T follicular helper cell (primary cell): Measurements from ENCODE around the gene TNIP3.

Source experiments
- DNase-seq: peaks from one replicate; pipeline ENCODE4 v3.0.0-alpha.2; 2020; ENCODE audit warnings: low read depth

TNIP3 gene

DNA sequence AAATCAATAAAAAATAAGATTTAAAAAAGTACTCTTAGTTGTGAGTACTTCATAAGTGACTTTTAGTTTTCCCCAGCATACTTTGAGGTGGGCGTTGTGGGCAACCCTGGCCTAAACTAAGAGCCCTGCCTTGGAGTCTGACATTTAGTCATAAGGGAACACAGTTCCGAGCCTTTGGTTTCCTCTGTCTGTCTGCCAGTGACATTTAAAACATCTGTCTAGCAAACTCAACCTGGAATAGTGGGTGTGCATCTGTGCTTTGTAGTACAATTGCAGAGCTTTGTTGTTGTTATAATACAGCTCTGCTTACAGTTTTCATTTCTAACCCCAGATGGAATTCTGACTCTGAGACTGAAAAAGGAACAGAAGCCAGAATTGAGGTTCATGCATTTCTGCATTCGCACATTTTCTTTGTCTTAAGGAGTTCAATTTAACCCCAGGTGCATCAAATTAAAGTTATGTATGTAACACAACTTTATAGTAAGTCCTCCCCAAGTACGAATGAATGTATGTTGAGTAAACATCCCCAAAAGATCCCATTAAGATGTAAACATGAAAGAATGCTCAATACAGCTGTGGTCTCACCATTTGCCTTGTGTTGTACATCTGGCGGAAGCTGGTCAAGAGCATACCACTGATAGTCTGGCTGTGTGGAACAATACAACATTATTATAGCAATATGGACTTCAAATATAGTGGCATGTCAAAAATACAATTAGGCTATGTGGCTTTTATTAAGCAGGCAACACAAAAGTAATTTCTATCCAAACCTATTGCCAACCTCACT lies 25.9 kb downstream of the TNIP3 start:
- no peak for DNase-seq

DNA sequence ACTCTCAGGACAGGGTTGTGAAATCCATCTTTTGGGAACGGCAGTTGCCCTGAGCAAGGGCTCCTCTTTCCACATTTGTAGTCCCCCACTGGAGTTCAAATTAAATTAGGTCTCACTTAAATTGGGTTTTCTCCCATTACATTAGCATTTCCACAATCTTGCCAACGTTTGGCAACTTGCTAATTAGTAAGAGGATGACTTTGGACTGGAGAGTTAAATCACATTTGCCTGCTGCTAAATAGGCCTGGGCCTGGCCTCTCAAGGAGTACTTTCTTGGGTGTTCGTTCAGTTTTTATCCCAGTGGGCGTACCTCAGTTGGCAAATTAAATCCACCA lies 33.8 kb downstream of the TNIP3 start:
- DNase-seq = no peak

DNA sequence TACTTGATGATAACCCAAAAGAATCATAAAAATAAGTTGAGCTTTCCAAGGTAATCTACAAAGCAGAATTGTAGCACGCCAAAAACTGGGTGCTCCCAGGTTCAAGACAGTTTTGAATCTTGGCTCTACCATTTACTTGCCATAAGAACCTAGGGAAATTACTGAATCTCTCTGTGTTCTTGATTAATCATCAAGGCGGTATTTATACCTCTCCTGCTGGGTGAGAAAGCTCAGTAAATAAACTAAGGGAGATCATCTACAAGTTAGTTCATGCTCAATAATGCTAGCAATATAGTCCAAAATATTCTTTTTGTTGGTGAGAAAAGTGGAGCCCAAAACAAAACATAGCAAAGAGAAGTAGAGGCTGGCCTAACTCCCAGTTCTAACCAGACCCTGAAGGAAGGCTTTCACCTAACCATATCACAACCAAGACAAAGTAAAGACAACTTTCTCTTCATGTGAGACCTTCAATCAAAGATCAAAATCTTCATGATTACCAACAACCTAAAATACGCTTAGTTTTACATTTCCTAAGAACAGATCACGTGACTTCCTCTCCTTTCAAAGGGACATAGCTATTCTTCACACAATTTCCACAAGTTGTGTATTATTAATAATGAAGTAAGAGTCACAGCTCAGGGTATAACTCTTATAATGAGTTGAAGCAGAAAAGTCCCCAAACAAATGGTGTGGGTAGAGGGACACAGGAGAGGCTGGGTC lies 34.4 kb downstream of the TNIP3 start:
- DNase-seq = no peak

DNA sequence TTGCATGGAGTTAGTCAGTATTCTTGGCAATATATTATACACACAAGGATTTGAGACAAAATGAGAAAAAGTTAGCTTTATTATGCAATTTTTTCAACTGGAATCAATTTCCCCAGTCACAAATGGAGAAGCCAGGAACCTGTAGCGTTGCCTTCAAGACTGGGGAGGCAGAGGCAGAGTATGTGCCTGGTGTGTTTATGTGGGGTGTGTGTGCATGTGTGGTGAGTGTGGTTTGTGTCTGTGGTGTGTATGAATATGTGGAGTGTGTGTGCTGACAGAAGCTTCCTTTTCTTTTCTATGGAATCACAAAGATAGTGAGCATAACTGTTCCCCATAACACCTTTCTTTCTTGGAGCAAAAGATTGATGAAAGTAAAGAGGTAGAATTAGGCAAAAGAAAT lies 37.0 kb downstream of the TNIP3 start:
- no peak for DNase-seq

DNA sequence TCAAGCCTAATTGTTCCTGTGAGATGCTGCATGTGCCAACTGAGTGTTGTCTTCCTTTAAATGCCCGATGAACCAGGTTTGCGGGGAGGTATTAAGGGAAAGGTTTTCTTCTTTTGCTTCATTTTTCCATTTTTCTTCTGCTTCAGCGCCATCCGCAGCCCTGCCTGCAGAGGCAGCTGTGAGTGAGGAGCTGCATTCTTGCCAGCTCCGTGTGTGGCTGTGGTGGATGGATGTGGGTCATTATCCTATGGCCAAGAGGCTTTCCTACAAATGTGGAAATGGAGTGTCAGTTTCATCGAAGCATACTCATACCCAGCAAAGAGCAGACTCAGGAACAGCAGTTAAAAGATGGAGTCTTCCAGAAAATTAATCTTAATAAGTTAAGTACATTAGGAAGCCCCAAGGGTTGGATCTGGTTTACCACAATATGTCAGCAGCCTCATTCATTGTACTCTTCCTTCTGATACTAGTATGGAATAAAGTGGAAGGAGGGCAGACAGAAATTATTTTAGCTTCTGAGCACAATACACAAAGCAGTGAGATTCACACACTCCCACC lies 37.6 kb downstream of the TNIP3 start:
- DNase-seq = no peak

DNA sequence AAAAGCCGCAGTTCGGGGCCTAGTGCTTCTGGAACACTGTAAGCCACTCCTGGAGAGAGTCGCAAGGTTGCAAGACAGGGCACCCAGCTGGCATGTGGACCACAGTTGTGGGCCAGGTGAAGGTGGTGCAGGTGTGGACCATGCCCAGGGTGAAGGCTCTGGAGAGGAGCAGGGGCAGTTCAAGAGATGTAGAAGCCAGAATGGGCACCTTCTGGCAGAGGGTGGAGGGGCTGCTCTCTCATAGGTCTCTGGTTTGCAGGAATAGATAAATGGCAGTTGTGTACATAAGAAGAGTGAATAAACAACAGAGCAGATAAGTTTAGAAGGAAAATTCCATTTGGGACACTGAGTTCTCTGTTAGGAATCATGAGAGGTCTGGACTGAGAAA lies 38.6 kb downstream of the TNIP3 start:
- DNase-seq = no peak

DNA sequence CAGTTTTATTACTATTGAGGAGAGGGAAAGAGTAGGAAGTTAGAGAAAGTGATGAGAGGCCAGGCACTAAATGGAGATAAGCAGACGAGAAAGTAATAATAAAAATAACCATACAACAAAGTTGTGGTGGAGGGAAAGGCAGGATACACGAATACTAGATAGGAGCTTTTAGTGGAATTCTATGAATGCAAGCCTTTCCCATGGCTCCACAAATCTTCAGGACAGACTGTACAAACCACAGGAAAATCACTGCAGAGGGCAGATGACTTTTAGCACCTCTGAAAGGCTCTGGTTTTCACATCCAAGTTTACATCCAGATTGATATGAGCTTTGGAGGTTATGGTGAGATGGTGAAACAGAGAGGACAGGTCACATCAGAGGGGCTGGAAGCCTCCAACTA lies 41.5 kb downstream of the TNIP3 start:
- DNase-seq = no peak

- no peak for DNase-seq
These were observed 44.4 kb downstream of the TNIP3 start for GRCh38 chr4:121119715-121120114.

- DNase-seq = no peak
These were observed 45.8 kb downstream of the TNIP3 start for GRCh38 chr4:121118344-121118743.

- no peak for DNase-seq
These were observed 49.4 kb downstream of the TNIP3 start for GRCh38 chr4:121114756-121115155.

DNA sequence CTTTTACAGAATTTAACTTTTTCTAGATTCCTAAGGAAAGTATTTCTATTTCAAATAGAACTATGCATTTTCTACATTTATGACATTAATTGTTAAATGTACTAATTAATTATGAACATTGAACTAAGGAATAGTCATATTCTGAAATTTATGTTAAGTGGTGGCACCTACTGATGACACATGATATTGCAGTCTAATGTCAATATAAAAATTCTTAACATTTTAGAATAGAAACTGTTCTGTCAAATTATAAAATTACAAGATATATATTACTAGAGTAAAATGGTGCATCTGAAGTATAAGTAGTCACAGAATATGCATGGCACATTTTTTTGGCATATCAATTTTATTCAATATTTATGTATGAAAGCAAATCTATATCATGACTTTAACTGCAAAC lies 51.6 kb downstream of the TNIP3 start:
- no peak for DNase-seq

DNA sequence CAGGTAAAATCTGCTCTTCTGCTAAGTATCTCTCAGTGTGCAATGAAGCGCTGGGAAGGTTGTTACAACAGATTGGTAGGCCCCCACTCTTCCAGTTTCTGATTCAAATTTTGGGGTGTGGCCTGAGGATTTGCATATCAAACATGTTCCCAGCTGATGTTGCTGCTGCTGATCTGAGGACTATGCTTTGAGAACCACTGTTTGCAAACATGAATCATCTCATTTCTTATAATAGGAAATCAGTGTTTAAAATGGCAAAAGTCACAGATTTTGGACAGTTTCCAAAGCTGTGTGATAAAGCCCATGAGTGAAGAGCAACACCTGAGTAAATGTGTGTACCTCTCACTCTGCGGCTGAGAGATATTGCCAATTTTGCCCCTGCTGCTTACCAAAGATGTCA lies 55.6 kb downstream of the TNIP3 start:
- DNase-seq = no peak

GRCh38 chr4:121107507-121107906 lies 56.6 kb downstream of the TNIP3 start:
- no peak for DNase-seq

DNA sequence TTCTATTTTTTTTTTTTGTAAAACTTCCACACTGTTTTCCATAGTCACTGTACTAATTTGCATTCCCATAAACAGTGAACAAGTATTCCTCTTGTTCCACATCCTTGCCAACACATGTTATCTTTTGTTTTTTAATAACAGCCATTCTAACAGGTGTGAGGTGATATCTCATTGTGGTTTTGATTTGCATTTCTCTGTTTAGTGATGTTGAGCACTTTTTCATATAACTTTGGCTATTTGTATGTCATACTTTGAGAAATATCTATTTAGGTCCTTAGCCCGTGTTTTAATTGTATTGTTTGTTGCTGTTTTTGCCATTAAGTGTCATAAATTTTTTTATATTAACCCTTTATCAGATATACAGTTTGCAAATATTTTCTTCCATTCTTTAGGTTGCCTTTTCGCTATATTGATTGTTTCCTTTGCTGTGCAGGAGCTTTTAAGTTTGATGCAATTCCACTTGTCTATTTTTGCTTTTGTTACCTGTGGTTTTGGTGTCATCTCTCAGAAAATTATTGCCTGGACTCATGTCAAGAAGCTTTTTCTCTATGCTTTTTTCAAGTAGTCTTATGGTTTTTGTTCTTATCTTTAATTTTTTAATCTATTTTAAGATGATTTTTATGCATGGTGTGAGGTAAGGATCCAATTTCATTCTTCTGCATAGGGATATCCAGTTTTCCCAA lies 63.9 kb downstream of the TNIP3 start:
- DNase-seq = no peak

- DNase-seq = no peak
These were observed 65.9 kb downstream of the TNIP3 start for GRCh38 chr4:121098266-121098665.

DNA sequence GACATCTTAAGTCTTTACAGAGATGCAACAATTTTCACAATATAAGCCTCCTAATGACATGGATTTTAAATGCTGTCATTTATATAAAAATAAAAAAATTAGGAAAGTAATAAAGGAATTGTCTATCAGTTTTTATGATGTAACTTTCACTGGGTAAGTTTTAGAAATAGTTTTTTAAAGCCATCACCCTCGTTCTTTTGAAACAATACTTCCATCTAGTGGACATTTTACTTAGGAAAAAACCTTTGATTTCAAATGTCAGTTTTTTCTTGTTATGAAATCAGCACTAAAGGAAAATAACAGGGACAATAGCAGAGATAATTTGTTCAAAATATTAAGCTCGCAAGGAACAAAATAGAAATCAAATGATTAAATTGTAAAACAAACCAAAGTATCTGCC lies 67.5 kb downstream of the TNIP3 start:
- no peak for DNase-seq

DNA sequence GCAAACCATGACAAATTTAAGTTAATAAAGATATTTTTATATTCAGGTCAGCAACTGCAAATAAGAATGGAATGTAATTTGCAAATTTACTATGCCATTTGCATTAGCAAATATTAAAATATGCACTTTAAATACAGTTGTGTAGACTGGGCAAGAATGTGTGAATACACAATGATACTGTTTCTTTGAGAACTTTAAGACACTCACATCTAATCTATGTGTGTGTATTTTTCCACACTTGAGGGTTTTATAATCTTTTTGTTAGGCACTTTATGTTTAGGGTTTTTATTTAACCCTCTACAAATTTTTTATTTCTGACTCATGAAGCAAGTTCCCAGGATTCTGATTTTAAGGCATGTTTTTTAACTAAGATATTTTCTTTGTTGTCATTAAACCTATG lies 67.9 kb downstream of the TNIP3 start:
- DNase-seq = no peak

DNA sequence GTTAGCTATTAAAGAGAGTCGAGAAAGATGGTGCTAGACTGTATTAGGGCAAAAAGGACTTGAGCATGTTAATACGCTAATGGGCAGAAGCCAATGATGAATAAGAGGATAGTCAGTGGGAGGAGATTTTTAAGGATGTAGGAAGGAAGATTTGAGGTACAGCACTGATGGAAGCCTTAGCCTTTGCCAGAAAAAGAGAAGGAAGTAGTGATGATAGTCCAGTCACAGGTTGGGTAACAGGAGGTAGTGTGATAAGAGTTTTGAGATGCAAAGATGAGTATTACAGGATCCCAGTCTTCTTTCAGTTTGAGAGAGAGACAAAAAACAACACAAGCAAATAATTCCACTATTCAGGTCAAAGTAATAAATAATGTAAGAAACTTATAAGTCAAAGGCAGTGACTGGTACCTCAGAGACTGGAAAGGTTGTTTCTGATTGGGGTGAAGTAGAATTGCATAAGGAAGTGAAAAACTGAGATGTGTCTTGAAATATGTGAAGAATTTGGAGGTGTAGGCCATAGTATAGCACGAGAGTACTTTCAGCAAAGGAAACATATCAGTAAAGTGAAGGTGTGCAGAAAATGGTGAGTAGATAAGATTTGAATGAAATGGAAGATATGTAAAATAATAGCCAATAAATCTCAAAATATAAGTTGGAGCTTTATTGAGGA lies 69.7 kb downstream of the TNIP3 start:
- no peak for DNase-seq

GRCh38 chr4:121093261-121093660 lies 70.9 kb downstream of the TNIP3 start:
- DNase-seq = no peak

GRCh38 chr4:121091941-121092340 lies 72.2 kb downstream of the TNIP3 start:
- DNase-seq = no peak

GRCh38 chr4:121088867-121089266 lies 75.3 kb downstream of the TNIP3 start:
- DNase-seq = no peak
